A673 (cell line): Measurements from ENCODE around the gene AKAP5. TPM values are rescaled to one million over a fixed set of nuclear protein-coding genes. Genes with fewer than 3 reads are reported as not detected.

Experiments
- BruUV-seq: library from RNA; stranded (reverse); fragments of 400-500 nt; replicated peaks from 2 replicates; lab custom pipeline; 2021; lab: Mats Ljungman, UMichigan
- CTCF ChIA-PET: fragments of 300-600 bp; sonication (Branson Sonifier 250); formaldehyde crosslinking; loops from one replicate; lab custom pipeline; 2022; ENCODE audit warnings: antibody characterized with exemption; lab: Charles Lee
- POLR2A ChIA-PET: fragments of 300-600 bp; sonication (Branson Sonifier 250); formaldehyde crosslinking; loops from one replicate; lab custom pipeline; 2022; ENCODE audit warnings: antibody characterized with exemption; ENCODE audit not compliant: low non-redundant PET; lab: Charles Lee
- DNase-seq: peaks from one replicate; pipeline ENCODE4 v3.0.0-alpha.2; 2015; ENCODE audit warnings: low spot score
- H3K27ac ChIP-seq: fragments of 200-600 bp; sonication (generic); 2 replicates; pipeline ENCODE4 v1.5.1; 2016; ENCODE audit warnings: mixed run types, low read depth, mild to moderate bottlenecking, mixed read lengths, antibody characterized with exemption, low read length; ENCODE audit not compliant: poor library complexity, severe bottlenecking
- H3K27me3 ChIP-seq: fragments of 200-600 bp; sonication (generic); replicated peaks from 2 replicates; pipeline ENCODE4 v1.6.1; 2017; ENCODE audit warnings: mixed run types, low read depth, mild to moderate bottlenecking, mixed read lengths, antibody characterized with exemption, low read length; ENCODE audit not compliant: insufficient read depth, poor library complexity
- H3K36me3 ChIP-seq: fragments of 200-600 bp; sonication (generic); 2 replicates; pipeline ENCODE4 v1.6.1; 2016; ENCODE audit warnings: mixed run types, mild to moderate bottlenecking, mixed read lengths, antibody characterized with exemption, low read length; ENCODE audit not compliant: insufficient read depth, poor library complexity, severe bottlenecking
- H3K4me1 ChIP-seq: fragments of 200-600 bp; sonication (generic); 2 replicates; pipeline ENCODE4 v1.6.1; 2017; ENCODE audit warnings: mixed run types, mild to moderate bottlenecking, mixed read lengths, antibody characterized with exemption, low read length; ENCODE audit not compliant: insufficient read depth, poor library complexity, severe bottlenecking
- H3K4me3 ChIP-seq: fragments of 200-600 bp; sonication (generic); 2 replicates; pipeline ENCODE4 v1.5.1; 2016; ENCODE audit warnings: low read depth, mixed run types, mild to moderate bottlenecking, mixed read lengths, low read length; ENCODE audit not compliant: poor library complexity, severe bottlenecking
- H3K9me3 ChIP-seq: fragments of 200-600 bp; sonication (generic); 2 replicates; pipeline ENCODE4 v1.6.1; 2016; ENCODE audit warnings: mixed run types, low read depth, mild to moderate bottlenecking, mixed read lengths, antibody characterized with exemption, low read length; ENCODE audit not compliant: poor library complexity, severe bottlenecking
- EZH2 ChIP-seq: fragments of 200-600 bp; sonication (generic); IDR thresholded peaks from 2 replicates; pipeline ENCODE4 v1.6.1; 2017; ENCODE audit warnings: borderline replicate concordance, low read depth, mild to moderate bottlenecking, mixed read lengths, antibody characterized with exemption, low read length; ENCODE audit not compliant: poor library complexity, severe bottlenecking
- intact Hi-C: fragments of 100-400 bp; cut with micrococcal nuclease; formaldehyde crosslinking; loops from one replicate; pipeline ENCODE4 v1.10.0; 2022; ENCODE audit not compliant: unreplicated experiment
- total RNA-seq: library from RNA; stranded (reverse); gene quantifications from 2 replicates; pipeline ENCODE4 v1.2.3, GENCODE V29; 2021
- TF ChIP-seq, protein P1 (sequence below): fragments of 300-800, 200-600 bp; sonication (generic); conservative IDR thresholded peaks from 2 replicates; pipeline ENCODE4 v1.5.1; 2017; ENCODE audit warnings: low read depth, mild to moderate bottlenecking, antibody characterized with exemption, low read length, moderate library complexity, mixed read lengths

AKAP5 gene
- total RNA-seq, 1 experiment from 2014 or later = 2.6 TPM

DNA sequence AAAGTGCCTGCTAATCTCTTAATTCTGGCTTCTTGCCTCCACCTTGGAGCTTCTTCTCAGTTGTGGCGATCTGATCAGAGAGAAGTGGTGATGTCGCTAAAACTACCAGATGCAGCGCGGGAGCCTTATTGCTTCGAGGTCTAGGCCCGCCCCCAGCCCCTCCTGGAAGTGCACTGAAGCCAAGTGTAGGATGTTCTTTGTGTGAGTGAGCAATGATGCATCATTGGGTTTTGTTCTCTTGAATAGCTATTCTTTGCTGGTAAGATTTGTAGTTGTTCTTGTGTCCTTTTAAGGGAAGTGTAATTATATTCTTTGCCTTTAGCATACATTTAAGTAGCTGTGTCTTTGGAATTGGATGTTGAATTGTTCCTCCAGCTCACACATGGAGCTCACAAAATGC, 41.3 kb upstream of the AKAP5 start:
- no TSS peak for BruUV-seq
- Histone ChIP-seq H3K27ac (no peak overlapping the region), H3K9me3 (no peaks in the 10 kb centered on the region), H3K27me3 (no peaks in the 10 kb centered on the region), H3K4me1 (no peaks in the 10 kb centered on the region), H3K4me3 (no peak overlapping the region), H3K36me3 (peaks cover 91% of the 10 kb centered on the region)
- POLR2A ChIA-PET = no interaction called here
- TF ChIP-seq, protein P1, sequence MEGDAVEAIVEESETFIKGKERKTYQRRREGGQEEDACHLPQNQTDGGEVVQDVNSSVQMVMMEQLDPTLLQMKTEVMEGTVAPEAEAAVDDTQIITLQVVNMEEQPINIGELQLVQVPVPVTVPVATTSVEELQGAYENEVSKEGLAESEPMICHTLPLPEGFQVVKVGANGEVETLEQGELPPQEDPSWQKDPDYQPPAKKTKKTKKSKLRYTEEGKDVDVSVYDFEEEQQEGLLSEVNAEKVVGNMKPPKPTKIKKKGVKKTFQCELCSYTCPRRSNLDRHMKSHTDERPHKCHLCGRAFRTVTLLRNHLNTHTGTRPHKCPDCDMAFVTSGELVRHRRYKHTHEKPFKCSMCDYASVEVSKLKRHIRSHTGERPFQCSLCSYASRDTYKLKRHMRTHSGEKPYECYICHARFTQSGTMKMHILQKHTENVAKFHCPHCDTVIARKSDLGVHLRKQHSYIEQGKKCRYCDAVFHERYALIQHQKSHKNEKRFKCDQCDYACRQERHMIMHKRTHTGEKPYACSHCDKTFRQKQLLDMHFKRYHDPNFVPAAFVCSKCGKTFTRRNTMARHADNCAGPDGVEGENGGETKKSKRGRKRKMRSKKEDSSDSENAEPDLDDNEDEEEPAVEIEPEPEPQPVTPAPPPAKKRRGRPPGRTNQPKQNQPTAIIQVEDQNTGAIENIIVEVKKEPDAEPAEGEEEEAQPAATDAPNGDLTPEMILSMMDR = no peak
- TF ChIP-seq EZH2 = no peak
- DNase-seq = peak; percentile 54
- intact Hi-C loops = no loop called here
- CTCF ChIA-PET = no interaction called here

- Histone ChIP-seq H3K9me3 (no peaks in the 10 kb centered on the region), H3K4me1 (no peaks in the 10 kb centered on the region), H3K36me3 (peaks cover 94% of the 10 kb centered on the region), H3K4me3 (no peak overlapping the region), H3K27me3 (no peaks in the 10 kb centered on the region), H3K27ac (no peak overlapping the region)
- intact Hi-C loops = no loop called here
- BruUV-seq = no TSS peak
- POLR2A ChIA-PET = no interaction called here
- no peak for DNase-seq
- CTCF ChIA-PET = interaction anchor here (0.7 kb wide), 1 partner anchor 10 kb away, joined by 4 read pairs; no protein-coding TSS in a partner anchor
- TF ChIP-seq, protein P1 = no peak
- no peak for TF ChIP-seq EZH2
Measured at GRCh38 chr14:64434528-64434927, 30.8 kb upstream of the AKAP5 start.

DNA sequence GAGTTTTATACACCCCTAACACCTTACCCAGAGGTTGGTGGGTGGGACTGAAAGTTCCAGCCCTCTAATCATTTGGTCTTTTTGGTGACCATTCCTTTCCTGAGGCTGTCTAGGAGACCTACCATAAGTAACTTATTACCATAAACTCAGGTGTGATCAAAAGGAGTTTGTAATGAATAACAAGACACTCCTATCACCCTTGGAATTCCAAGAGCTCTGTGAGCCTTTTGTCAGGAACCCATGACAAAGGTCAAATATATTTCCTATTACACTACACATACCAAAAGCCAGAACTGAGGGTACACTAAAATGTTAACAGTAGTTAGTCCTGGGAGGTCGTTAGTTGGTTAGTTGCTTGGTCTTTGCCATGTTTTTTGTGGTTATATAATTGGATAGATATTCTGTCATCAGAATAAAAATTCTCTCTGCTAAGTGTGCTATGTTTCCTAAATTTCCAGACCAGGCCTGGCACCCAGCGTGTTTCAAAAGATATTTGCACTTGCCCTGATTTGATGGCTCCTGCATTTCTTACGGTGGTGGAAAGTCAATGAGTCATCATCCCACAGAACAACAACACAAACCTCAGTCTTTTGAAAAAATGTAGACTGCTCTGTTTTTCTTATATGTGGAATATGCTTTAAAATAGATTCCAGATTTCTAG, 27.0 kb upstream of the AKAP5 start:
- no peak overlapping the region for H3K4me3 ChIP-seq
- H3K9me3 ChIP-seq = no peaks in the 10 kb centered on the region
- ChIA-PET CTCF (no interaction called here), POLR2A (no interaction called here)
- DNase-seq = no peak
- intact Hi-C loops = no loop called here
- H3K27me3 ChIP-seq = no peaks in the 10 kb centered on the region
- H3K27ac ChIP-seq = no peak overlapping the region
- no TSS peak for BruUV-seq
- H3K36me3 ChIP-seq = peaks cover 91% of the 10 kb centered on the region
- no peaks in the 10 kb centered on the region for H3K4me1 ChIP-seq
- TF ChIP-seq, protein P1 = no peak
- TF ChIP-seq EZH2 = no peak
